Right cardiac atrium (tissue), 5 donors: ENCODE results near the gene HDGF. TPM values are rescaled to one million over a fixed set of nuclear protein-coding genes. Genes with fewer than 3 reads are reported as not detected.
A peak's percentile ranks its signal among the peaks of the same experiment; 100 is the strongest.
"Not testable (repeated sequence)": the region's sequence is repeated elsewhere in the genome, so short reads cannot be mapped to it uniquely, and the experiment has no call there.

ENCODE experiments used
- ATAC-seq, 2 donors: fragments of 200-7000 bp; cut with Tn5 transposase; one replicate each; pipeline versions ENCODE4 v1.8.0 to v1.9.1; 2020; ENCODE audit warnings: moderate library complexity in 2 of 2, mild to moderate bottlenecking in 1 of 2
- DNase-seq, 3 donors: peaks; one replicate each; pipeline ENCODE4 v3.0.0-alpha.2; 2020
- H3K27ac ChIP-seq: one replicate; pipeline ENCODE4 v1.5.1; 2013; ENCODE audit warnings: mild to moderate bottlenecking, low read length, control low read depth, moderate library complexity
- H3K27me3 ChIP-seq: one replicate; pipeline ENCODE4 v1.6.1; 2013; ENCODE audit not compliant: control insufficient read depth, insufficient read depth
- H3K4me1 ChIP-seq: one replicate; pipeline ENCODE4 v1.6.1; 2013; ENCODE audit warnings: low read length; ENCODE audit not compliant: control insufficient read depth, insufficient read depth
- H3K4me3 ChIP-seq: one replicate; pipeline ENCODE4 v1.5.1; 2013; ENCODE audit warnings: low read length, control low read depth
- H3K9me3 ChIP-seq: one replicate; pipeline ENCODE4 v1.6.1; 2013; ENCODE audit warnings: low read length; ENCODE audit not compliant: control insufficient read depth
- WGBS: extraction: QIAGEN DNeasy Blood & Tissue Kit; methylation state at CpG from one replicate; pipeline ENCODE4 v1.1.7; 2013; 5-methylcytosine and 5-hydroxymethylcytosine counted together
- intact Hi-C, 4 donors: fragments of 100-400 bp; cut with DNase I; formaldehyde crosslinking; loops; one replicate each; pipeline versions ENCODE4 v1.11.0 to v1.14.0; 2022 to 2023
- polyA plus RNA-seq: library from polyadenylated mRNA; stranded (reverse); fragments of 200-250 nt; gene quantifications from one replicate; pipeline ENCODE4 v1.2.3, GENCODE V29; 2013
- total RNA-seq, 4 donors: library from RNA; stranded (reverse); fragmentation: NEBNext Ultra II Directional; extraction: Animal tissue kit (Norgen Biotek cat#: 25700); gene quantifications; one replicate each; pipeline ENCODE4 v1.2.1, GENCODE V29; 2021
- donor health status: healthy with polysubstance abuse.
- donor health status: DM: no; HTN: yes; CAD: no.
- donor health status: DM: no; HTN: no; CAD: no.
- donor health status: DM: no; HTN: yes; CAD: no; lungs with severe emphysema.
- donor health status: DM: yes; HTN: yes; CAD: no.

The HDGF gene
- total and polyA plus RNA-seq, 5 donors, result 124 to 171 (median 153) TPM

DNA sequence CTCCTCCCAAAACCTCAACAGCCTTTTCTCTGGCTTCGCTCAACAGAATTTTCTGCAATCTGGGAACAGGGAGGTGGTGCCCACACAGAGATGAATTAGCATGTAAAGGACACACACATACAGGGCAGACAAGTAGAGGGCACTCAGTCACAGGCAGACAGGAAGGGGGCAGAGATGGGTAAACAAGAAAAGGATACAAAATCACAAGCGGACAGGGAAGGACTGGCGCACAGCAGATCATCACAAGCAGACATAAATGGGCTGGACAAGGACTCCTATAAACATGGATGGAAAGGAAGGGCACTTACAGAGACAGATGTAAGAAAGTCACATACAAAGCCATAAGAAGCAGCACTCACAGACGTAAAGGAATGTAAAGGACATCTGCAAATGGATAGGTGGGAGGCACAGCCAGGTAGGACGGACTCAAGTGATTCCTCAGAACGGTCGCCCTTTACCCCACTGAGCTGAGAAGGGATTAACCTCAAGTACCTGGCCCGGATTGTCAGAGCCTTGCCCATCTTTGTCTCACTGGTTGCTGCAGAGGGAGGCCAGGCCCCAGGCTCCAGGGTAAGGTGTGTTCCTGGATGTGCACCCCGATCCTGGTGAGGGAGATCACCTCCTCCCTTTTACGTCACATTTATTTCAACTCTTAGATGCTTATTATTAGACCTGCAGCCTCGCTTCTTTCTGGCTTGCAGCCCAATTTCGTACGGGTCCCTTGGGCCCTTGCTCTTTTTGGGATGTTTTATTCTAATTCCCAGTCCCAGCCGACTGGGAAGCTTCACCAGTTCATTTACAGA is 15.0 kb upstream of the HDGF start:
- Histone ChIP-seq H3K4me3 (peak overlapping the region; percentile 88), H3K9me3 (no peaks in the 10 kb centered on the region), H3K27me3 (no peaks in the 10 kb centered on the region), H3K4me1 (peaks cover 2% of the 10 kb centered on the region), H3K27ac (peak overlapping the region; percentile 93)
- intact Hi-C loops, result no loop called here
- DNase-seq, result no peak
- 7% methylated on average over 14 of the region's 14 CpGs for WGBS
- peak; percentile 5 to 14 for ATAC-seq

DNA sequence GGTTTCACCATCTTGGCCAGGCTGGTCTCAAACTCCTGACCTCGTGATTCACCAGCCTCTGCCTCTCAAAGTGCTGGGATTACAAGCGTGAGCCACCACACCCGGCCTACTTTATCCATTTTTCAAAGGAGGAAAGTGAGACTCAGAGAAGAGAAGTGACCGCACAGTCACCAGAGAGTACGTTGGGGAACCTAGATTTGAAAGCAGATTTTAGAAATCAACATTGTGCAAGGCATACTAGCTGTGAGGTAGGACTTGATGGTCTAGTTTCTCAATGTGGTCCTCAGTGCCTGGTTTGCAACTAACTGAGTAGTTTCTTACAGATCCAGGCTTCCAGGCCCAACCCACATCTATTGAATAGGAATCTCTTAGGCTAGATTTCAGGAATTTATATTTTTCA is 14.2 kb upstream of the HDGF start:
- peaks cover 2% of the 10 kb centered on the region for H3K4me1 ChIP-seq
- no peak for DNase-seq
- ATAC-seq, result no peak
- 92% methylated on average over 5 of the region's 5 CpGs for WGBS
- intact Hi-C loops, result no loop called here
- no peaks in the 10 kb centered on the region for H3K27me3 ChIP-seq
- H3K4me3 ChIP-seq, result no peak overlapping the region
- H3K27ac ChIP-seq, result peak overlapping the region; percentile 93
- no peaks in the 10 kb centered on the region for H3K9me3 ChIP-seq

DNA sequence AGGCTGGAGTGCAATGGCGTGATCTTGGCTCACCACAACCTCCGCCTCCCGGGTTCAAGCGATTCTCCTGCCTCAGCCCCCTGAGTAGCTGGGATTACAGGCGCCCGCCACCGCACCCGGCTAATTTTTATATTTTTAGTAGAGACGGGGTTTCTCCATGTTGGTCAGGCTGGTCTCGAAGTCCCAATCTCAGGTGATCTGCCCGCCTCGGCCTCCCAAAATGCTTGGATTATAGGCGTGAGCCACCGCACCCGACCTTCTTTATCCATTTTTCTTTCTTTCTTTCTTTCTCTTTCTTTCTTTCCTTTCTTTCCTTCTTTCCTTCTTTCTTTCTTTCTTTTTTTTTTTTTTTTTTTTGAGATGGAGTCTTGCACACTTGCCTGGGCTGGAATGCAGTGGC is 13.7 kb upstream of the HDGF start:
- WGBS, result 95% methylated on average over 15 of the region's 15 CpGs
- H3K9me3 ChIP-seq, H3K27me3 ChIP-seq, DNase-seq, H3K27ac ChIP-seq, H3K4me1 ChIP-seq, intact Hi-C loops, ATAC-seq, H3K4me3 ChIP-seq: not testable (repeated sequence)

DNA sequence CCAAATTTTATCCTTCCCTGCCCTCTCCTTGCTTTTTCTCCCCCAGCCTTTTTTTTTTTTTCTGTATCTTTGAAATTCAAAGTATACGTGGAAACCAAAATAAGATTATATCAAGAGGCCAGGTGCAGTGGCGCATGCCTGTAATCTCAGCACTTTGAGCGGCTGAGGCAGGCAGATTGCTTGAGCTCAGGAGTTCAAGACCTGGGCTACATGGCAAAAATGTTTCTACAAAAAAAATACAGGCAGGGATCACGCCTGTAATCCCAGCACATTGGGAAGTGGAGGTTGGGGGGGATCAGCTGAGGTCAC is 9.3 kb upstream of the HDGF start:
- Histone ChIP-seq H3K9me3 (no peaks in the 10 kb centered on the region), H3K4me3 (no peak overlapping the region), H3K27me3 (no peaks in the 10 kb centered on the region), H3K27ac (no peak overlapping the region), H3K4me1 (no peaks in the 10 kb centered on the region)
- intact Hi-C loops, result no loop called here
- 76% methylated on average over 4 of the region's 4 CpGs for WGBS
- ATAC-seq (no peak), DNase-seq (no peak)

DNA sequence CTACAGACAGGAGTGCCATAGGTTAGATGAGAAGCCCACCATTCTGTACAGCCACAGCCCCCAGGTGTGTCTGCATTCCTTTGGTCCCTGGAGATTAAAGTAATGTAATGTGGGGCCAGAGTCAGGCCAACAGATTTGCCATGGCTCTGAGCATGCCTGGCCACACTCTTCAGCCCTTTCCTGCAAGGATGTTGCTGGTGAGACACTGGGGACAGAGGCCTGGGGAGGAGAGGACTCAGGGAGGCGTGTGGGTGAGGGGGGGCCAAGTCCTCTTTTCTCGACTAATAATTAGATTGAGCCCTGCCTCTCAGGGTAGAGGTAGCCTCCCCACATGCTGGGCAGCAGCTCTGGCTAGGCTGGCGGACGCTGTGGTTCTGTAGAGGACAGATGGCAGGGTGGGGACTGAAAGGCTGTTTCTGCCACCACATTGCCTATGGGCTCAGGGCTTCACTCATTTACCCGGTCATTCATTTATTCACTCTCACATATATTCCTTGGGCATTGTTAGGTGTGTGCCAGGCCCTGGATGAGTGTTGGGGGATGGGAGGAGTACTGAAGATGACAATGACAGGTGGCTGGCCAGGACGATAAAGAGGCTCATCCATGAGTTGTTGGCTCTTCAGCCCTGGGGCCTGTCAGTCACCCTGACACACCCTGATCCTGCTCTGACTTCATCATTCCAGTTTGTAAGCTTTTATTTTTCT is 8.8 kb upstream of the HDGF start:
- DNase-seq (no peak), ATAC-seq (no peak)
- Histone ChIP-seq H3K4me1 (peaks cover 3% of the 10 kb centered on the region), H3K27me3 (no peaks in the 10 kb centered on the region), H3K4me3 (no peak overlapping the region), H3K9me3 (no peaks in the 10 kb centered on the region), H3K27ac (no peak overlapping the region)
- 59% methylated on average over 6 of the region's 6 CpGs for WGBS
- intact Hi-C loops, result no loop called here

DNA sequence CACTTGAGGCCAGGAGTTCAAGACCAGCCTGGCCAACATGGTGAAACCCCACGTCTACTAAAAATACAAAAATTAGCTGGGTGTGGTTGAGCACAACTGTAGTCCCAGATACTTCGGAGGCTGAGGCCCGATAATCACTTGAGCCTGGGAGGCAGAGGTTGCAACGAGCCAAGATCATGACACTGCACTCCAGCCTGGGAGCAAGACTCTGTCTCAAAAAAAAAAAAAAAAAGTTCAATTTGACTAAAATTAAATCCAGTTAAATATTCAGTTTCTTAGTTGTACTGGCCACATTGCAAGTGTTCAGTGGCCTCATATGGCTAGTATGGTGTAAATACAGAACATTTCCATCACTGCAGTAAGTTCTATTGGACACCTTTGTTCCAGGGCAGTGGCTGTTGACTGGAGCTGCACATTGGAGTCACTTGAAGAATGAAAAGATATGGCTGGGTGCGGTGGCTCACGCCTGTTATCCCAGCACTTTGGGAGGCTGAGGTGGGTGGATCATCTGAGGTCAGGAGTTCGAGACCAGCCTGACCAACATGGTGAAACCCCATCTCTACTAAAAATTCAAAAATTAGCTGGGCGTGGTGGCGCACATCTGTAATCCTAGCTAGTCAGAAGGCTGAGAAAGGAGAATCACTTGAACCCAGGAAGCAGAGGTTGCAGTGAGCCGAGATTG is 6.2 kb upstream of the HDGF start:
- H3K27me3 ChIP-seq, H3K4me1 ChIP-seq, H3K9me3 ChIP-seq, intact Hi-C loops, ATAC-seq, H3K27ac ChIP-seq, H3K4me3 ChIP-seq, DNase-seq: not testable (repeated sequence)
- WGBS, result 92% methylated on average over 10 of the region's 10 CpGs

DNA sequence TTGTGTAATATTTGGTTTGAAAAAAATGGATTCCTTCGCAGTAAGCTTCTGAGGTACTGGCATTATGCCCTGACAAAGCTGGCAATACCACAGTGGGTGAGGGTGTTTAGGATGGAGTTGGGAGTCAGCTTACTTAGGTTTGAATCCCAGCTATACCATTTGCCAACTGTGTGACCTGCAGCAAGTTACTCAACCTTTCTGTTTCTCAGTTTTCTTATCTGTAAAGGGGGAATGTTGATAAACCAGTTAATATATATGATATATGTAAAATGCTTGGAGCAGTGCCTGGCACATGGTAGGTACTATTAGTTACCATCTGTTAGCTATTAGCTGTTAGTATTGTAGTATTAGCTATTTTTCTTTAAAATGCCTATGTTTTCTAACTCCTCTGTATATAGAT is 4.9 kb upstream of the HDGF start:
- no peak overlapping the region for H3K27ac ChIP-seq
- no peak overlapping the region for H3K4me3 ChIP-seq
- DNase-seq (no peak), ATAC-seq (no peak)
- peaks cover 6% of the 10 kb centered on the region for H3K4me1 ChIP-seq
- intact Hi-C loops, result no loop called here
- H3K9me3 ChIP-seq, result no peaks in the 10 kb centered on the region
- WGBS, result 94% methylated on average over 1 of the region's 1 CpG
- no peaks in the 10 kb centered on the region for H3K27me3 ChIP-seq

DNA sequence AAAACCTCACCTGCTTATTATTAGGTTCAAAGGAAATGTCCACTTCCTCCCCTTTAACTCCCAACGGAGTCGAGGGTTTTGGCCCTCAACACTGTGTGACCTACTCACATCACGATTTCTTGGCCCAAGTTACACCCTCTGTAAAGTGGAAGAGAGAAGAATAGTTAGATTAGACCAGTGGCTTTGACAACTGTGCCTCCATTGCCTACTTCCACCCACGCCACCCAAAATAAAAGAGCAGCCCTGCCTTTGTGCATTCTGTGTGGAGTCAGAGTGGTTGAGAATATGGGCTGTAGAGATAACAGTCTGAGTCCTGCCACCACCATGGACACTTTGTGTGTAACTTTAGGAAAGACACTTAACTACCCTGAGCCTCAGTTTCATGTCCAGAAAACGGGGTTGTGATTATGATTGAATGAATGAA is 4.1 kb upstream of the HDGF start:
- WGBS, result 48% methylated on average over 5 of the region's 5 CpGs
- no peak overlapping the region for H3K4me3 ChIP-seq
- intact Hi-C loops, result no loop called here
- no peak overlapping the region for H3K27ac ChIP-seq
- DNase-seq (no peak), ATAC-seq (no peak)
- peaks cover 6% of the 10 kb centered on the region for H3K4me1 ChIP-seq
- no peaks in the 10 kb centered on the region for H3K27me3 ChIP-seq
- H3K9me3 ChIP-seq, result no peaks in the 10 kb centered on the region

DNA sequence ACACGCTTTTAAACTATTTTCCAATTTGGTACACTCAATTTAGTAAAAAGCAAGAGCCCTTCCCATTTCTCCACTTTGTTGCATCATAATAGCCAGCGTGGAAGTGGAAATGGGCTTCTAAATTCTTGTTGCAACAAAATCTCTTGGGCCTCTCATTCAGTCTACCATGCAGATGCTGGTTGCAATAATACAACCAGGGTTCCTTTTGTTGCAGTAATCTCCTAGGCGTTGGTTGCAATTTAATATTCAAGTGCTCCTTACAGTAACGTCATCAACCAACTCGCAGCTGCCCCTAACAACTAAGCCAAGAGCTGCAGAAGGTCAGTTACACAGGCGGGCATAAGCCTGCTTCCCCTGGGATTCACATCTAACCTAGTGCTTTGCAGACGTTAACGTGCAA is 2.7 kb upstream of the HDGF start:
- Histone ChIP-seq H3K4me1 (peaks cover 10% of the 10 kb centered on the region), H3K9me3 (no peaks in the 10 kb centered on the region), H3K27ac (no peak overlapping the region), H3K4me3 (no peak overlapping the region), H3K27me3 (no peaks in the 10 kb centered on the region)
- WGBS, result 72% methylated on average over 8 of the region's 8 CpGs
- intact Hi-C loops, result no loop called here
- no peak for DNase-seq
- no peak for ATAC-seq

DNA sequence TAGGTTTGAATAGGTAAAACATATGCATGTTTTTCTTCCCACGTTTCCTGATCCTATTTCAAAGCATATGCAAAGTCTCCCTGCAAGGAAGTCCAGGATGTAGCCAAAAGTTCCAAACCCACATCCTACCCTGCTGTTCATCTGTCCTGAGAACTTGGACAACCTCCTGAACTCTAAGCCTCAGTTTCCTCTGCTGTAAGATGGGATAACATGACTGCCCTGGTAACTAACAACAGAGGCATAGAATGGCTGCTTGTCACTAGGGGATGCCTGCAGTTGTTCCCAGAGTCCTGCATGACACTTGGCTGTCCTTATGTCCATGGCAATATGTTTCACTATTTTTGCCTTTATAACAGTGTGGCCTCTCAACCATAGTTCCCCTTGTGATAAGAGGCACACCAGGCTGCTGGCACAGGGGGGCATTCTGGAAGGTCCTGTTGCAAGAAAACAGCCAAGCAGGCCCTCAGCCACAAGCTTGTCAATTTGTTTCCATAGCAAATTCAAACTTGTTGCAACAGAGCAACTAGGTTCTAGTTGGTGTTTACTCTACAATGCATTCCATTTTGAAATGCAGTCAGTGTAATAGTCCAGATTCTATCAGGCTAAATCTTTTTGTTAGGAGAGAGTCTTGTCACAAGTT is 1.5 kb upstream of the HDGF start:
- Histone ChIP-seq H3K27ac (peak overlapping the region; percentile 20), H3K4me3 (peak overlapping the region; percentile 89), H3K9me3 (no peaks in the 10 kb centered on the region), H3K4me1 (peaks cover 18% of the 10 kb centered on the region), H3K27me3 (no peaks in the 10 kb centered on the region)
- DNase-seq, result no peak
- no peak for ATAC-seq
- WGBS, result 18% methylated on average over 1 of the region's 1 CpG
- intact Hi-C loops, result no loop called here
